Renal pelvis (tissue), 4 donors: ENCODE measurements around the gene VAT1L. TPM values are rescaled to one million over a fixed set of nuclear protein-coding genes. Genes with fewer than 3 reads are reported as not detected.
"Not testable (repeated sequence)": the region's sequence is repeated elsewhere in the genome, so short reads cannot be mapped to it uniquely, and the experiment has no call there.

Experiments used
- DNase-seq: peaks from one replicate; pipeline ENCODE4 v3.0.0-alpha.2; 2013
- polyA plus RNA-seq, 3 donors: library from polyadenylated mRNA; unstranded; fragments of 120-200 nt; gene quantifications; one replicate each; pipeline ENCODE4 v1.2.1, GENCODE V29; 2013; ENCODE audit not compliant: insufficient read length in 3 of 3

Gene VAT1L
- polyA plus RNA-seq, 3 donors = 3.4 to 6.4 (median 3.7) TPM

DNA sequence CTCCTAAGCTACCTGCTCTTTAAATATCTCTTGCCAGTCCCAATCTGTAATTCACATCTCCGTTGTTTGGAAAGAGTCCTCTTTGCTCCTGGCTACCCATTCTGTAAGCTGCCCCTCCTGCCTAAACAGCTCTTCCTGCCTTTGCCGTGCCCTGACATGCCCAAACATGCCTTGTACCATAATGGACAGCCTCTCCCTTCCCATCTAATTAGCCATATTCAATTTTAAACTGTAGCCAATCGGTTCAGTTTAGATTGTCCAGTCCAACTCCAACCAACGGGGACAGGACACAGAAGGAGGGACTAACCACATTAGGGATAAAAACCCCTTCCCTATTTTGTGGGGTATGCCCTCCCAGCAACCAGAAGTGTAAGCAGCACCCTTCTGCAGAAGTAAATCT, 203.3 kb downstream of the VAT1L start:
- no peak for DNase-seq

DNA sequence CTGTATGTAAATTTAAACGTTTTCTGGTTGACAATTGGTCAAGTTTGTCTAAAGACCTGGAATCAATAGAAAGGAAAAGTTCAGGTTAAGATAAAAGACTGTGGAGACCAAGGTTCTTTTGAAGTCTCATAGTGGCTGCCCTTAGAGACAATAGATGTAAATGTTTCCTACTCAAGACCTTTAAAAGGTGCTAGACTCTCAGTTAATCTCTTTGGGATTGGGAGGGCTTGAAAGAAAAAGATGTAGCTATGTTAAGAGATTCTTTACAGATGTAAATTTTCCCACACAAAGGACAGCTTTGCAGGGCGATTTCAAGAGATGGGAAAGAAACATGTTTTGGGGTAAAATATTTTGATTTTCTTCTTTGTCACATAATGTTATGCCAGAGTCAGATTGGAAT, 204.0 kb downstream of the VAT1L start:
- not testable (repeated sequence) for DNase-seq

DNA sequence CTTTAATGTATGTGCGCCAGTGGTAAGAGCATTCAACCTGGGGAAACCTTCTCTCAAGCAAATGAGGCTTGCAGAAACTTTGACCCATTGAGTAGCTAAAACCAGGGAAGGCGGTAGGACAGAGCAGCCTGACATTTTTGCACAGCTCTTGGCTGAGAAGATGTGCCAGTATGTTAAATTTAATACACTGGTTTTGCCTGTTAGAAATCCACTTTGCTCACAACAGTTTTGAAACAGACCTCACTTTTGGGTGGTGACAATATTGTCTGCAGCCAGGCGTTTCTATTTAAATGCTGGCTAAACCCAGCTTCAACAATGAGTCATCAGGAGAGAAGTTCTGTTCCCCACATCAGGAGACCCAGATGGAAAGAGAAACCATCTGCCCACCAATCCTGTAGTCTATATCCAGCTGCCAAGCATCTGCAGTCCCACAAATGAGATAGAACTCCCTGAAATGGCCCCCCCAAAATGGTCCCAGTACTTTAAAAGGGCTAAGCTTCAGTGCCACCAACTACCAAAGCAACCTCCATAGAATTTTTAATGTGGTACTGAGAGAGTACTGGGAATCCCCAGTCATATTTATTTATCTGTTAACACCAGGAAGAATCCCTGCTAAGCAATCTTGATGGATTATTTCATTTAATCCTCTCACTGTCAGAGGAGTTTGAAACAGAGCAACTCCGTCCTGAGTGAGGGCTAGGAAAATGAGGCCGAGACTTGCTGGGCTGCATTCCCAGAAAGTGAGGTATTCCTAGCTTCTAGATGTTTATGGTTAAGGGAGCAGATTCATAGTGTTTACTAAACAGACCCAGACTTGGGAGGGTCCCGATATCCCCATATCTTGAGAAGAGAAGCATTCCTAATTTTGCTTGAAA, 205.0 kb downstream of the VAT1L start:
- DNase-seq = no peak

DNA sequence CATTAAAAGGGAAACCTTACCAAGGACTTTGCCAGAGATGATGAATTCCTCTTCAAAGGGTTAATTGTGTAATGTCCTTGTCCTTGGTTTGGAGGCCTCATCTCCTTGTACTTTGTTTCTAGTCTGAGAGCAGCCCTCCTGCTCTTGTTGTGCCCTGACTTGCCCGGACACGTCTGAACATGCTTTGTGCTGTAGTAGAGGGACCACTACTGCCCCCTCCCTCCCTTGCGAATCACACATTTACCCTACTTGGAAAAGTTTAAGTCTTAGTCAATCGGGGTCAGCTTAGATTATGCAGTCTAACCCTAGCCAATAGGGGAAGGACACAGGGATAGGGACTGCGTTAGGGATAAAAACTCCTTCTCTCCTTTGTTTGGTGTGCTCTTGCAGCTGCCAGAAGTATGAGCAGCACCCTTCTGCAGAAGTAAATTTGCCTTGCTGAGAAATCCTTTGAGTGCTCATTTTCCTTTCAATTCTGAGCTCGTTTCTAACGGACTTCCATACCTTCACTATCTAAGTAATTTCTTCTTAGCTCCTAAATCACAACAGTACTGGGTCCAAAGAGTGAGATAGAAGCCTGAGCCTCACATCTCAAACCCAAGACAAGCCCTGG, 207.6 kb downstream of the VAT1L start:
- DNase-seq = no peak

DNA sequence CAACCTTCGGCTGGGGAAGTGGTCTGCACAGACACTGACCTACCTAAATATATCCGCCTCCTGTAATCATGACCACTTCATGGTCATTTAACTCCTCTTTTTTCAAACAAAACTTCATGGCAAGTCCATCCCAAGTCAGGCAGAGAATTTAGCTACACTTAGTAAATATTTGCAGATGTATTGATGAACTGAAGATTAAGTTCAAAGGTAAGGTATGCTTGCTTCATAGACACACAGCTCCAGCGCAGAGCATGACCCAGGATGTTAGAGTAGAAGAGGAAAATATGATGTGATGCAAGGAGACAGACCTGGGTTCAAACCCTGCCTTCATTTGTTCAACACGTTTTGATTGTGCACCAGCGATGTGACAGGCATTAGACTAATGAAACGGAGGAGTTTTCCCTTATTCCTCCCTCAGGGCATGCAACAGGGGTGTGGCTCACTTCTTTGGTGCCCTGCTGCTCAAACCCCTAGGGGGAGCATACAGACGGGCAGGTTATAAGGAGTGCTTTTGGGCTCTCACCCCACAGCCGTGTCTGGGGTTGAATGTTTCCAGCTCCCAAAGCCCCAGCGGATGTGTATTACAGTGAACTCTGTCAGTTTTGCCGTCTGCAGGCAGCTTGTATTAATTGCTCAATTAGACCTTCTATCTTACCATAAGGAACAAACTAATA, 210.1 kb downstream of the VAT1L start:
- no peak for DNase-seq

DNA sequence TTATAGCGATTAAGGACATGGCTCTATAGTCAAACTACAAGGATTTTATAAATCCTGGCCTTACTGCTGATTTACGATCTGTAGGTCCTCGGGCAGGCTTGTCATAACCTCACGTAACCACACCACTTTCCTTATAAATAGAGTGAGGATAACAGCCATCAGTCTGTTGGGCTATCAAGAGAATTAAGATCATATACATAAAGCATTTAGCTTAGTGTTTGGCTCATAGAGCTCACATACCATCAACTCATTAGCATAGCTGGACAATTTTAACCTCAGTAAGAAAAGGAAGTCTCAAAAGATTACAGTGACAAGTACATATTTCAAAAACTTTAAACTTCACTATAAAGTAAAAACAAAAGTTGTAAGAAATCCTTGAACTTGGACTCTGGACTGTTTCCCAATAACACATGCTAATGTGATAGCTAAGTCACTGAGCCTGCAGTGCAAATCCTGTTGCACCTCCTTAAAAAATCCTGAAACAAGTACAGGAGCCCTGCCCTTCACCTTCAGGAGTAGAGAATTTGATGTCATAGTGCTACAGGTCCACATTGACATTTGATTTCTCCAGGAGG, 213.2 kb downstream of the VAT1L start:
- no peak for DNase-seq

DNA sequence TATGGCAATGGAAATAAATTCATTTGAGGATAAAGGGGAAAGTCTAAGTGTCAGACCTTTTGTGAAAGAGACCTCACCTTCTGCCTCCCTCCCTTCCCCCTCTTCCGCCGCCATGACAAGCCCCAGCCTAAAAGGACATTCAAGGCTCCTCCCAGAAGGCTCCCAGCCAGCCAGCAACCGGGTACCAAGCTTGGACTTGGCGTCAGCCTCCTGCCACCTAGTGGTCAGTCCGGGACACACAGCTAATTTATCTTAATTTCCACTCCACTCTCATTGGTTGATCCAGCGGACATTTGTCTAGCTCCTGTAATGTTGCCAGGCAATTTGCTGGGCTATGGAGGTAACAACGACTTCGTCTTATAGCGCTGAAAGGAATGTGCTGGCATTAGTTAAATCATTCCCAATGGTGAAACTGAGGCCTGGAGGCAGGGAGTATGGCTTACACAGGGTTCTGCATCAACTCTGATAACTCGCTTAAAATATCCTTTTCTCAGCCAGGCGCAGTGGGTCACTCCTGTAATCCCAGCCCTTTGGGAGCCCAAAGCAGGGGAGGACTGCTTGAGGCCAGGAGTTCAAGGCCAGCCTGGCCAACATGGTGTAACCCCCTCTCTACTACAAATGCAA, 214.7 kb downstream of the VAT1L start:
- DNase-seq = peak; percentile 75

DNA sequence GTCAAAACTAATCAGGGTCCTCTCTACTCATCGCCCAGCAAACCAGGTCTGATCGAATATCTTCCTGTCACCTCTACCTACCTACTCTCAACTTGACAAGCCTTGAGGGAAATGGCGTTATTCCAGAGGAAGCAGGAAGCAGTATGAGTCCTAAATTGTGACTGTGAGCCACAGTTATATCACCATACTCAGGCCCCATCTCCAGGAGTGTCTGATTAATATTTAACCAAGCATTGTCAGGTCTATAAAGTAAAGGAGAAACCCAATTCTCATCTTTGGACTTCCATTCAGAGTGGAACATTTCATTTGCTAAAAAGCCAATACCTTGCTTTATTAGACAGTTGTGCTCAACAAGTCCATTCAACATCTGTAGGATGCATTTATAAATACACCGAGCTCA, 216.2 kb downstream of the VAT1L start:
- no peak for DNase-seq

DNA sequence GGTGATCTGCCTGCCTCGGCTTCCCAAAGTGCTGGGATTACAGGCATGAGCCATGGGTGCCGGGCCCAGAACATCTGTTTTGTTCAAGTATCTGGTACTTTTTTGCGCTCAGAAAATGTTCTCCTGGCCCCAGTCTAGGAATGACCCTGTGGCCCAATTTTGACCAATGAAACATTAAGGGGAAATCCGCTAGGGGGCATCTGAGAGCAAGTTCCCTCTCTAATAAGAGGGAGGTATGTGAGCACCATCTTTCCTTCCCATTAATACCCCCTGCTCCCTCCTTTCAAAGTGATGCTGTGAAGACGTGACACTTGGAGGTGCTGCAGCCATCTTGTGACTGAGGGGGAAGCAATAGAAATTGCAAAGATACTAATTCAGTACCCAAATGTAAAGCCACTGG, 217.5 kb downstream of the VAT1L start:
- no peak for DNase-seq

DNA sequence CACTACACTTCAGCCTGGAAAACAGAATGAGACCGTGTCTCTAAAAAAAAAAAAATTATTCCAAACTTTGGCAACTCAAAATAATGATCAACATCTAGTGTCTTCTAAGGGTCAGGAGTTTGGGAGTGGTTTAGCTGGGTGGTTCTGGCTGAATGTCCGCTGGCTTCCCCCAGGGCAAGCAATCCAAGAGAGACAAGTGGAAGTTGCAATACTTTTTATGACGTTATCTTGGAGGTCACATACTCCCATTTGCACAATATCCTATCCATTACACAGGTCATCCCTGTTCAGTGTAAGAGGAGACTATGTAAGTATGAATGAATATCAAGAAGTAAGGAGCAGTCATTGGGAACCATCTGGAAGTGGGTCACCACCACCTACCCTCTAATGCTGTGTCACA, 218.8 kb downstream of the VAT1L start:
- no peak for DNase-seq

DNA sequence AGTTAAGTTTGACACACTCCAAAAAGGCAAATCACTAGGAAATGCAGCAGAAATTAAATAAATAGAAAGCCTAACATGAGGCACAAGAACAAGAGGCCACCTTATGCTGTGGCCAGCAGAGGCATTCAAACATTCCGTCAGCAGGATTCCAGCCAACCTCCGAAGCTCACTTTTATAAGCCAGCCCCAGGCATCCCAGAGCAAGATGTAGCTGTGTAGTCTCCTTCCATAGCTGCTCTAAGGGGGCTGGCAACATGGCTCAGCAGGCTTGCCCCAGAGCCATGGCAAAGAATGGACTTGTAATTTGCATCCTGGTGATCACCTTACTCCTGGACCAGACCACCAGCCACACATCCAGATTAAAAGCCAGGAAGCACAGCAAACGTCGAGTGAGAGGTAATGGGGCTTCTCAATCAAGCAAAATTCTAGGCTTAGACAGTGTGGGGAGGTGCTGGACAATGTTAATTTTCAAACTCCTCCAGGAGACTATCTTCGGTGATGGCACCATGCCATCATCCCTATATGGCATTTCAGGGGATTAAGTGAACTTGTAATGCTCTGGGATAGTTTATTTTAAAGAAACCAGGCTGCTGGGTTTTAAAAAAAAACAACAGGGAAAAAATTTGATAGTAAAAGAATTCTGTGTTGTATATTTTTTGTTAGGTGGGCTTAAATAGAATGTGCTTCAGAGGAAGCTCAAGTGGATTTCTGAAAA, 234.1 kb downstream of the VAT1L start, which contains the start of gene CLEC3A:
Gene CLEC3A (plus strand): TSS at position 202 of the 714 bp plus-strand sequence. CDS start 79 bp downstream, at position 281.
- no peak for DNase-seq

DNA sequence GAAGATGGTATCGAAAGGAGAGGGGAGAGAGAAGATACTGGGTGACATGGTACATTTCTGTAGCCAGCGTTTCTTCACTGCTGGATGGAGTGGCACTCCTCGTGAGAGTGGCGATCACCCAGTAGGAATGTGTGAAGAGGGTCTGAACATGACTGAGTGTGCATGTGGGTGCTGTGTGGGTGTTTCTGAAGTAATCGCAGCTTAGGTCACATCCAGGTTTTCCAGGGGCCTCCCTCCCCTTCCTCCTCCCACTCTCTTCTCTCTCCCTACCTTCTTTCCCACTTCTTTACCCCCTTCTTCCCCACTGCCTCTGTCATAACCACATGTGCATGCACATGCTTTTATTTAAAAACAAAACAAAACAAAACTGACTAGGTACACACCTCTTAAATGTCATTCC, 235.8 kb downstream of the VAT1L start:
- DNase-seq = no peak

DNA sequence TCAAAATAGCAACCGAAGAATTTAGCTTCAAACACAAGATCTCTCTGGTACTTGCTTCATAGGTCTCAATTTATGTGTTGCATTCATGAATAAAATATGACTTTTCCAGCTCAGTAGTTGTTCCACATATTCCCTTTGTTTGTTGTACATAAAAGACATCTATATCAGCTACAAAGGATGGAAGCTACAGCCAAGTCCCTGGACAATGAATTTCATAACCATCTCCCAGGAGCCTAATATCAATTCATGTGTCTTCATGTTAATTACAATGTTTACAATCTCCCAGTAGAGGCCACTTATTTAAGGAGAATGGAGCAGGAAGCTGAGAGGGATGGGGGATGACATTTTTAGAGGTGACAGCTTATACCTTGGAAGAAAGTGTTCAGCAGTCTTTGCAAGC, 237.3 kb downstream of the VAT1L start:
- no peak for DNase-seq

DNA sequence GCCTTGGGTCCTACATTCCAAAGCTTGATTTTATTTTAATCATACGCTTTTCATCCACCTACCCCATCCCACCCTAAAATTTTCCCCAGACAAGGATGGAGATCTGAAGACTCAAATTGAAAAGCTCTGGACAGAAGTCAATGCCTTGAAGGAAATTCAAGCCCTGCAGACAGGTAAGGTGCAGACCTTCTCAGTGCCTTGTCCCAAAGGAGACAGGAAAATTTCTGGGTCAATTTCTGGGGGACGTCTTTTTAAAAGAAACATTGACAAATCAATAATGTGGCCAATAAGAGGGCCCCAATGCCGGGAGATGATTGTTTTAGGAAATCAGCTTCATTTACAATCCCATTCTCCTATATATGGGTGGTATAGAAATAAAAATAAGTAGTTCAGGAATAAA, 239.7 kb downstream of the VAT1L start:
- no peak for DNase-seq

Other genes starting within 250 kb of the VAT1L start
- gene NUDT7, start 66.0 kb upstream of the VAT1L start, polyA plus RNA-seq = 10 to 100 TPM; 11.8 to 14.3 (median 12.4) TPM
- under 1 TPM in 2 of 3 donors, not detected in 1; 0.13 to 0.56 TPM for gene CLEC3A, start 234.0 kb downstream of the VAT1L start, polyA plus RNA-seq